ENCODE data around the gene ACTG1.

DNA sequence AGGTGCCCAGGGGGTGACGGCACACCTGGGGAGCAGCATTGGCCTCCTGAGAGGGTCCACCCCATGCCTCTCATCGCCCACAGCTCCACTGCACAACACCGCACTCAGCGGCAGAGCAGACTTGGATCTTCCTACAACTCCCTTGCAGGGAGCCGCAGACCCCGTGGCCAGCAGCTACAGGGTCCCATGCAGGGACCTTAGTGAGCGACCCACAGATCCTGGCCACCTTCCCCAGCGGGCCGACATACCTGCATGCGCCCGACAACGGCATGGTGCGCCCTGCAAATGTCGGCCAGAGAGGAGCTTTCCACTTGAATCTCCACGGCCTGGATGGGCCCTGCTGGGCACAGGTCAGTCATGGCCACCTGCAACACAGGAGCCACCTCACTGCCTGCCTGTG, 31.2 kb upstream of the ACTG1 start:
- no peak for TF ChIP-seq PPARA (CRISPR knock-in tag; IDR thresholded peaks at IDR 0.05; ENCODE audit: borderline replicate concordance)
- TF ChIP-seq ZFP30 (CRISPR knock-in tag; IDR thresholded peaks at IDR 0.05) = no peak
- TF ChIP-seq ZNF70 (CRISPR knock-in tag; IDR thresholded peaks at IDR 0.05) = no peak
- TF ChIP-seq, protein P1, sequence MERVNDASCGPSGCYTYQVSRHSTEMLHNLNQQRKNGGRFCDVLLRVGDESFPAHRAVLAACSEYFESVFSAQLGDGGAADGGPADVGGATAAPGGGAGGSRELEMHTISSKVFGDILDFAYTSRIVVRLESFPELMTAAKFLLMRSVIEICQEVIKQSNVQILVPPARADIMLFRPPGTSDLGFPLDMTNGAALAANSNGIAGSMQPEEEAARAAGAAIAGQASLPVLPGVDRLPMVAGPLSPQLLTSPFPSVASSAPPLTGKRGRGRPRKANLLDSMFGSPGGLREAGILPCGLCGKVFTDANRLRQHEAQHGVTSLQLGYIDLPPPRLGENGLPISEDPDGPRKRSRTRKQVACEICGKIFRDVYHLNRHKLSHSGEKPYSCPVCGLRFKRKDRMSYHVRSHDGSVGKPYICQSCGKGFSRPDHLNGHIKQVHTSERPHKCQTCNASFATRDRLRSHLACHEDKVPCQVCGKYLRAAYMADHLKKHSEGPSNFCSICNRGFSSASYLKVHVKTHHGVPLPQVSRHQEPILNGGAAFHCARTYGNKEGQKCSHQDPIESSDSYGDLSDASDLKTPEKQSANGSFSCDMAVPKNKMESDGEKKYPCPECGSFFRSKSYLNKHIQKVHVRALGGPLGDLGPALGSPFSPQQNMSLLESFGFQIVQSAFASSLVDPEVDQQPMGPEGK (CRISPR knock-in tag; IDR thresholded peaks at IDR 0.05; ENCODE audit: borderline replicate concordance) = no peak
- TF ChIP-seq, protein P2, sequence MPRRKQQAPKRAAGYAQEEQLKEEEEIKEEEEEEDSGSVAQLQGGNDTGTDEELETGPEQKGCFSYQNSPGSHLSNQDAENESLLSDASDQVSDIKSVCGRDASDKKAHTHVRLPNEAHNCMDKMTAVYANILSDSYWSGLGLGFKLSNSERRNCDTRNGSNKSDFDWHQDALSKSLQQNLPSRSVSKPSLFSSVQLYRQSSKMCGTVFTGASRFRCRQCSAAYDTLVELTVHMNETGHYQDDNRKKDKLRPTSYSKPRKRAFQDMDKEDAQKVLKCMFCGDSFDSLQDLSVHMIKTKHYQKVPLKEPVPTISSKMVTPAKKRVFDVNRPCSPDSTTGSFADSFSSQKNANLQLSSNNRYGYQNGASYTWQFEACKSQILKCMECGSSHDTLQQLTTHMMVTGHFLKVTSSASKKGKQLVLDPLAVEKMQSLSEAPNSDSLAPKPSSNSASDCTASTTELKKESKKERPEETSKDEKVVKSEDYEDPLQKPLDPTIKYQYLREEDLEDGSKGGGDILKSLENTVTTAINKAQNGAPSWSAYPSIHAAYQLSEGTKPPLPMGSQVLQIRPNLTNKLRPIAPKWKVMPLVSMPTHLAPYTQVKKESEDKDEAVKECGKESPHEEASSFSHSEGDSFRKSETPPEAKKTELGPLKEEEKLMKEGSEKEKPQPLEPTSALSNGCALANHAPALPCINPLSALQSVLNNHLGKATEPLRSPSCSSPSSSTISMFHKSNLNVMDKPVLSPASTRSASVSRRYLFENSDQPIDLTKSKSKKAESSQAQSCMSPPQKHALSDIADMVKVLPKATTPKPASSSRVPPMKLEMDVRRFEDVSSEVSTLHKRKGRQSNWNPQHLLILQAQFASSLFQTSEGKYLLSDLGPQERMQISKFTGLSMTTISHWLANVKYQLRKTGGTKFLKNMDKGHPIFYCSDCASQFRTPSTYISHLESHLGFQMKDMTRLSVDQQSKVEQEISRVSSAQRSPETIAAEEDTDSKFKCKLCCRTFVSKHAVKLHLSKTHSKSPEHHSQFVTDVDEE (CRISPR knock-in tag; IDR thresholded peaks at IDR 0.05) = no peak
- no peak for TF ChIP-seq ESRRG (CRISPR knock-in tag; IDR thresholded peaks at IDR 0.05)
- TF ChIP-seq, protein P3, sequence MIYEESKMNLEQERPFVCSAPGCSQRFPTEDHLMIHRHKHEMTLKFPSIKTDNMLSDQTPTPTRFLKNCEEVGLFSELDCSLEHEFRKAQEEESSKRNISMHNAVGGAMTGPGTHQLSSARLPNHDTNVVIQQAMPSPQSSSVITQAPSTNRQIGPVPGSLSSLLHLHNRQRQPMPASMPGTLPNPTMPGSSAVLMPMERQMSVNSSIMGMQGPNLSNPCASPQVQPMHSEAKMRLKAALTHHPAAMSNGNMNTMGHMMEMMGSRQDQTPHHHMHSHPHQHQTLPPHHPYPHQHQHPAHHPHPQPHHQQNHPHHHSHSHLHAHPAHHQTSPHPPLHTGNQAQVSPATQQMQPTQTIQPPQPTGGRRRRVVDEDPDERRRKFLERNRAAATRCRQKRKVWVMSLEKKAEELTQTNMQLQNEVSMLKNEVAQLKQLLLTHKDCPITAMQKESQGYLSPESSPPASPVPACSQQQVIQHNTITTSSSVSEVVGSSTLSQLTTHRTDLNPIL (CRISPR knock-in tag; IDR thresholded peaks at IDR 0.05; ENCODE audit: low read depth) = no peak
- no peak for TF ChIP-seq TCF4 (CRISPR knock-in tag; IDR thresholded peaks at IDR 0.05; ENCODE audit: borderline replicate concordance)
- no peak for TF ChIP-seq SNAI2 (CRISPR knock-in tag; IDR thresholded peaks at IDR 0.05)
- TF ChIP-seq, protein P4, sequence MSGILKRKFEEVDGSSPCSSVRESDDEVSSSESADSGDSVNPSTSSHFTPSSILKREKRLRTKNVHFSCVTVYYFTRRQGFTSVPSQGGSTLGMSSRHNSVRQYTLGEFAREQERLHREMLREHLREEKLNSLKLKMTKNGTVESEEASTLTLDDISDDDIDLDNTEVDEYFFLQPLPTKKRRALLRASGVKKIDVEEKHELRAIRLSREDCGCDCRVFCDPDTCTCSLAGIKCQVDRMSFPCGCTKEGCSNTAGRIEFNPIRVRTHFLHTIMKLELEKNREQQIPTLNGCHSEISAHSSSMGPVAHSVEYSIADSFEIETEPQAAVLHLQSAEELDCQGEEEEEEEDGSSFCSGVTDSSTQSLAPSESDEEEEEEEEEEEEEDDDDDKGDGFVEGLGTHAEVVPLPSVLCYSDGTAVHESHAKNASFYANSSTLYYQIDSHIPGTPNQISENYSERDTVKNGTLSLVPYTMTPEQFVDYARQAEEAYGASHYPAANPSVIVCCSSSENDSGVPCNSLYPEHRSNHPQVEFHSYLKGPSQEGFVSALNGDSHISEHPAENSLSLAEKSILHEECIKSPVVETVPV (CRISPR knock-in tag; IDR thresholded peaks at IDR 0.05) = no peak
- TF ChIP-seq ARNTL (CRISPR knock-in tag; IDR thresholded peaks at IDR 0.05; ENCODE audit: borderline replicate concordance, low read depth) = no peak
- TF ChIP-seq RARB (CRISPR knock-in tag; IDR thresholded peaks at IDR 0.05) = no peak
- no peak for TF ChIP-seq CSDC2 (CRISPR knock-in tag; IDR thresholded peaks at IDR 0.05)
- no peak for TF ChIP-seq ISL1 (CRISPR knock-in tag; IDR thresholded peaks at IDR 0.05)
